ENCODE results near the gene LAMC2. TPM values are rescaled to one million over a fixed set of nuclear protein-coding genes. Genes with fewer than 3 reads are reported as not detected.

Gene LAMC2
- total RNA-seq, 2 experiments from 2014 or later: not detected

DNA sequence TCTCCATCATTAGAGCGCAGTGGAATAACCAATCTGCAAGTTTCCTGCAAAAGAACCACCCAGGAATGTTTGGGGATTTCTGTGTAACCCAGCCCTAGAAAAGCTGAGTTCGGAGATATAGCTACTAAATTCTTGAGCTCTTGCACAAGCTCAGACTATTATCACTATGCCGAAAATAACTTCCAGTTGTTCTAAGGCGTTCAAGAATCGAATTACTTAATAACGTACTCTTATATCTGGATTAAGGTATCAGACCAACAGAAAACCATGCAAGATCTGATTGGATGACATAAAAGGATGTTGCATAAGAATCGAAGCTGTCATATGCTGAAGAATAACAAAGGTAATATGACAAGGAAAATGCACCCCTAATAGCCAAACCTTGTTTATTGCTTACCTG is 7.5 kb upstream of the LAMC2 start:
- intact Hi-C loops (cut with micrococcal nuclease): no loop called here
- Mint-ChIP-seq H3K4me1 (ENCODE audit: low read depth) (peaks cover 8% of the 10 kb centered on the region), H3K36me3 (ENCODE audit: low read depth) (no peaks in the 10 kb centered on the region), H3K4me3 (no peak overlapping the region), H3K27me3 (peaks cover 4% of the 10 kb centered on the region), H3K9me3 (peaks cover 2% of the 10 kb centered on the region), H3K27ac (no peak overlapping the region)
- ChIA-PET POLR2A (no interaction called here), CTCF (no interaction called here)
- ATAC-seq (no peak), DNase-seq (no peak)
- TF ChIP-seq, protein P1, sequence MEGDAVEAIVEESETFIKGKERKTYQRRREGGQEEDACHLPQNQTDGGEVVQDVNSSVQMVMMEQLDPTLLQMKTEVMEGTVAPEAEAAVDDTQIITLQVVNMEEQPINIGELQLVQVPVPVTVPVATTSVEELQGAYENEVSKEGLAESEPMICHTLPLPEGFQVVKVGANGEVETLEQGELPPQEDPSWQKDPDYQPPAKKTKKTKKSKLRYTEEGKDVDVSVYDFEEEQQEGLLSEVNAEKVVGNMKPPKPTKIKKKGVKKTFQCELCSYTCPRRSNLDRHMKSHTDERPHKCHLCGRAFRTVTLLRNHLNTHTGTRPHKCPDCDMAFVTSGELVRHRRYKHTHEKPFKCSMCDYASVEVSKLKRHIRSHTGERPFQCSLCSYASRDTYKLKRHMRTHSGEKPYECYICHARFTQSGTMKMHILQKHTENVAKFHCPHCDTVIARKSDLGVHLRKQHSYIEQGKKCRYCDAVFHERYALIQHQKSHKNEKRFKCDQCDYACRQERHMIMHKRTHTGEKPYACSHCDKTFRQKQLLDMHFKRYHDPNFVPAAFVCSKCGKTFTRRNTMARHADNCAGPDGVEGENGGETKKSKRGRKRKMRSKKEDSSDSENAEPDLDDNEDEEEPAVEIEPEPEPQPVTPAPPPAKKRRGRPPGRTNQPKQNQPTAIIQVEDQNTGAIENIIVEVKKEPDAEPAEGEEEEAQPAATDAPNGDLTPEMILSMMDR (IDR thresholded peaks at IDR 0.05): no peak

GRCh38 chr1:183179033-183179432 is 7.0 kb upstream of the LAMC2 start:
- CTCF ChIA-PET: no interaction called here
- Mint-ChIP-seq H3K36me3 (ENCODE audit: low read depth) (no peaks in the 10 kb centered on the region), H3K27ac (no peak overlapping the region), H3K4me1 (ENCODE audit: low read depth) (peaks cover 8% of the 10 kb centered on the region), H3K27me3 (peaks cover 4% of the 10 kb centered on the region), H3K4me3 (no peak overlapping the region), H3K9me3 (peaks cover 2% of the 10 kb centered on the region)
- ATAC-seq (no peak), DNase-seq (no peak)
- POLR2A ChIA-PET: no interaction called here
- TF ChIP-seq, protein P1 (IDR thresholded peaks at IDR 0.05): no peak
- intact Hi-C loops (cut with micrococcal nuclease): no loop called here

GRCh38 chr1:183180218-183180617 is 5.8 kb upstream of the LAMC2 start:
- no peaks in the 10 kb centered on the region for H3K9me3 Mint-ChIP-seq

DNA sequence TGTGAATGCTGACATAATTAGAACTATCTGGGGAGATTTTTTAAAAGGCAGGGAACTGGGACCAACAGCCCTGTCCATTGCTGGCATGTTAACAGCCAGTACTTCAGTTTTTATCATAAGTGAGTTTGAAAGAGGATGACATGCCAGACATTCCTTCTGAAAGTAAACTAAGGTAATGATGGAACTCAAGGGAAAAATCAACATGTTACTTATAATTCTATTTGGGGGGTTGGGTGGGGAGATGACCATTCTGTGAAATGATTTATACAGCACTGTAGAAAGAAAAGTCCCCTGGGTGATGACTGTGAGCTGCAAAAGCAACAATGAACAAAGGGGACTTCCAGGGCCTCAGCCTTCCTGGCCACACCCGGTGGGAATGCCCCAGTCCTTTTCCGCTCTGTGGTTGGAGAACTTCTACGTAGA is 5.4 kb upstream of the LAMC2 start:
- no peak for ATAC-seq

More at GRCh38 chr1:183180218-183180617, 5.8 kb upstream of the LAMC2 start:
- Mint-ChIP-seq H3K36me3 (ENCODE audit: low read depth) (no peaks in the 10 kb centered on the region), H3K27ac (no peak overlapping the region), H3K4me3 (no peak overlapping the region), H3K4me1 (ENCODE audit: low read depth) (peaks cover 8% of the 10 kb centered on the region), H3K27me3 (no peaks in the 10 kb centered on the region)
- ATAC-seq: no peak
- intact Hi-C loops (cut with micrococcal nuclease): no loop called here
- ChIA-PET CTCF (no interaction called here), POLR2A (no interaction called here)
- DNase-seq: no peak
- TF ChIP-seq, protein P1 (IDR thresholded peaks at IDR 0.05): no peak

GRCh38 chr1:183186841-183187240 is 777 bp downstream of the LAMC2 start:
- H3K27ac Mint-ChIP-seq: no peak overlapping the region
- CTCF ChIA-PET: interaction anchor here (0.8 kb wide), 1 partner anchor 115 kb away, joined by 3 read pairs; no protein-coding TSS in a partner anchor
- intact Hi-C loops (cut with micrococcal nuclease): no loop called here
- POLR2A ChIA-PET: no interaction called here
- H3K36me3 Mint-ChIP-seq (ENCODE audit: low read depth): no peaks in the 10 kb centered on the region
- H3K4me3 Mint-ChIP-seq: no peak overlapping the region
- peaks cover 8% of the 10 kb centered on the region for H3K4me1 Mint-ChIP-seq (ENCODE audit: low read depth)
- peaks cover 21% of the 10 kb centered on the region for H3K27me3 Mint-ChIP-seq
- ATAC-seq: no peak
- H3K9me3 Mint-ChIP-seq: no peaks in the 10 kb centered on the region
- DNase-seq: no peak
- TF ChIP-seq, protein P1 (IDR thresholded peaks at IDR 0.05): no peak

More for the DNA sequence above, 5.4 kb upstream of the LAMC2 start:
- Mint-ChIP-seq H3K9me3 (no peaks in the 10 kb centered on the region), H3K4me1 (ENCODE audit: low read depth) (peaks cover 8% of the 10 kb centered on the region), H3K4me3 (no peak overlapping the region), H3K27me3 (no peaks in the 10 kb centered on the region), H3K36me3 (ENCODE audit: low read depth) (no peaks in the 10 kb centered on the region), H3K27ac (no peak overlapping the region)
- intact Hi-C loops (cut with micrococcal nuclease): no loop called here
- peak; percentile 13 for DNase-seq
- CTCF ChIA-PET: no interaction called here
- POLR2A ChIA-PET: no interaction called here
- TF ChIP-seq, protein P1 (IDR thresholded peaks at IDR 0.05): no peak
